Right lobe of liver (tissue), 6 donors: Measurements from ENCODE around the gene XPR1. TPM values are rescaled to one million over a fixed set of nuclear protein-coding genes. Genes with fewer than 3 reads are reported as not detected.

ENCODE experiments used
- ATAC-seq, 4 donors: fragments of 200-7000 bp; cut with Tn5 transposase; one replicate each; pipeline ENCODE4 v1.9.1; 2020; ENCODE audit warnings: mild to moderate bottlenecking in 4 of 4, moderate library complexity in 4 of 4
- DNase-seq, 3 donors: peaks; one replicate each; pipeline ENCODE4 v3.0.0-alpha.2; 2020
- H3K27ac ChIP-seq, 3 donors: fragments of 200-600 bp; one replicate each; pipeline ENCODE4 v1.8.0; 2022
- H3K27me3 ChIP-seq, 2 donors: fragments of 200-600 bp; one replicate each; pipeline ENCODE4 v1.8.0; 2022
- H3K36me3 ChIP-seq, 4 donors: fragments of 200-600 bp; sonication (generic) in 1 of 4; one replicate each; pipeline versions ENCODE4 v1.5.1 to v1.8.0; 2017 to 2022; ENCODE audit warnings: control low read depth in 1 of 4
- H3K4me1 ChIP-seq, 4 donors: fragments of 200-600 bp; sonication (generic) in 1 of 4; one replicate each; pipeline versions ENCODE4 v1.5.1 to v1.8.0; 2017 to 2022; ENCODE audit warnings: control low read depth in 1 of 4
- H3K4me3 ChIP-seq, 3 donors: fragments of 200-600 bp; one replicate each; pipeline ENCODE4 v1.8.0; 2022
- H3K9me3 ChIP-seq, 4 donors: fragments of 200-600 bp; sonication (generic) in 1 of 4; one replicate each; pipeline versions ENCODE4 v1.5.1 to v1.8.0; 2017 to 2022; ENCODE audit warnings: control low read depth in 1 of 4
- POLR2A ChIP-seq: fragments of 450-650 bp; IDR thresholded peaks from one replicate; pipeline ENCODE4 v1.6.1; 2017; ENCODE audit warnings: antibody characterized with exemption, mild to moderate bottlenecking
- WGBS: methylation state at CpG from one replicate; pipeline ENCODE4 v1.1.6; 2018; ENCODE audit warnings: low coverage, low lambda C conversion rate; ENCODE audit not compliant: insufficient coverage; ENCODE audit errors: missing lambda C conversion rate; 5-methylcytosine and 5-hydroxymethylcytosine counted together
- intact Hi-C, 2 donors: fragments of 100-400 bp; cut with DNase I; formaldehyde crosslinking; loops; one replicate each; pipeline versions ENCODE4 v1.11.2 to v1.14.1; 2022
- total RNA-seq, 6 experiments: library from RNA; depleted of rRNA in 2 of 6; stranded (reverse); fragments of >200 nt in 2 of 6; fragmentation: NEBNext Ultra II Directional in 3 of 6; extraction: Animal tissue kit (Norgen Biotek cat#: 25700) in 3 of 6; gene quantifications; one replicate each; pipeline versions ENCODE4 v1.1.0 to v1.2.4, GENCODE V29; 2016 to 2023
- TF ChIP-seq, protein P1 (sequence below), 4 donors: fragments of 200-600 bp in 3 of 4; fragments of 450-650 bp in 1 of 4; IDR thresholded peaks; one replicate each; pipeline versions ENCODE4 v1.5.1 to v1.8.0; 2016 to 2022; ENCODE audit warnings: antibody characterized with exemption in 4 of 4, mild to moderate bottlenecking in 2 of 4
- donor health status: DM: no; HTN: yes; CAD: no.
- donor health status: DM: no; HTN: no; CAD: no.
- donor health status: DM: no; HTN: no; CAD: no.
- donor health status: DM: no; HTN: yes; CAD: no.
- donor health status: DM: no; HTN: yes; CAD: no.

Gene XPR1
- total RNA-seq, 6 experiments from 2014 or later, result 5.9 to 10.0 (median 9.0) TPM

DNA sequence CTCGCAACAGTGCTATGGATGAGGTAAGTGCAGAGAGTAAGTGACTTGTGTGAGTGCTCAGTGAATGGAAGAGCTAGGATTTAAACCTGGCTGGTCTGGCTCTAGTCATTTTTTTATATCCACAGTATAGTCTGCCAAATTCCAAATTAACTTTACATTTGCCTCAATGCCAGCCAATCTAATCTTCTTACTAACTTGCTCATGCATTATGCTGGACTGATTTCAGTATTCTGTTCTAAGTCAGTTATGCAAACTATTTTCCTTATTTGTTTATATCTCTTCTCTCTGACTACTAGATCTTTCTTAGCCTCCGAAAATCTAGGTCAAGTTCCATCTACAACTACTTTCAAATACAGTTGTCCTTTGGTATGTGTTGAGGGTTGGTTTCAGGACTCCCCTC lies 133.3 kb downstream of the XPR1 start:
- Histone ChIP-seq H3K27me3 (no peaks in the 10 kb centered on the region), H3K27ac (no peak overlapping the region), H3K4me1 (no peaks in the 10 kb centered on the region), H3K4me3 (no peak overlapping the region), H3K36me3 (no peaks in the 10 kb centered on the region), H3K9me3 (no peaks in the 10 kb centered on the region)
- ATAC-seq, result no peak
- TF ChIP-seq POLR2A, result no peak
- TF ChIP-seq, protein P1, sequence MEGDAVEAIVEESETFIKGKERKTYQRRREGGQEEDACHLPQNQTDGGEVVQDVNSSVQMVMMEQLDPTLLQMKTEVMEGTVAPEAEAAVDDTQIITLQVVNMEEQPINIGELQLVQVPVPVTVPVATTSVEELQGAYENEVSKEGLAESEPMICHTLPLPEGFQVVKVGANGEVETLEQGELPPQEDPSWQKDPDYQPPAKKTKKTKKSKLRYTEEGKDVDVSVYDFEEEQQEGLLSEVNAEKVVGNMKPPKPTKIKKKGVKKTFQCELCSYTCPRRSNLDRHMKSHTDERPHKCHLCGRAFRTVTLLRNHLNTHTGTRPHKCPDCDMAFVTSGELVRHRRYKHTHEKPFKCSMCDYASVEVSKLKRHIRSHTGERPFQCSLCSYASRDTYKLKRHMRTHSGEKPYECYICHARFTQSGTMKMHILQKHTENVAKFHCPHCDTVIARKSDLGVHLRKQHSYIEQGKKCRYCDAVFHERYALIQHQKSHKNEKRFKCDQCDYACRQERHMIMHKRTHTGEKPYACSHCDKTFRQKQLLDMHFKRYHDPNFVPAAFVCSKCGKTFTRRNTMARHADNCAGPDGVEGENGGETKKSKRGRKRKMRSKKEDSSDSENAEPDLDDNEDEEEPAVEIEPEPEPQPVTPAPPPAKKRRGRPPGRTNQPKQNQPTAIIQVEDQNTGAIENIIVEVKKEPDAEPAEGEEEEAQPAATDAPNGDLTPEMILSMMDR (IDR thresholded peaks at IDR 0.05), result no peak
- intact Hi-C loops, result no loop called here
- 82% methylated on average over 2 of the region's 2 CpGs for WGBS
- no peak for DNase-seq

DNA sequence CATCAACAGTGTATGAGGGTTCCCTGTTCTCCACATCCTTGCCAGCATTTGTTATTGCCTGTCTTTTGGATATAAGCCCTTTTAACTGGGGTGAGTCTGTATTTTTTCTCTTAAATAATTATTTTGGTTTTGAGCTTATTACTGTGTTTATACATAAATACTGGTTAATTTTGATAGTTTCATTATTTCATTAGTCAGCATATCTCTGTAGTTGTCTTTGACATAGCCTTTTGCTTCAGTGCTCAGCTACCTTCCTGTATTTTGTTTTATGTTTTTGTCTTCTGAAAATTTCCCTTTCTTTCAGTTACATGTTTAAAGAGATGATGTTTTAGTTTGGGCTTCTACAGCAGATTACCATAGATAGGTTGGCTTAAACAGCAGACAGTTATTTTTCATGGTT lies 138.1 kb downstream of the XPR1 start:
- no peak for TF ChIP-seq POLR2A
- TF ChIP-seq, protein P1 (IDR thresholded peaks at IDR 0.05), result no peak
- ATAC-seq, result no peak
- H3K27me3 ChIP-seq, result no peaks in the 10 kb centered on the region

DNA sequence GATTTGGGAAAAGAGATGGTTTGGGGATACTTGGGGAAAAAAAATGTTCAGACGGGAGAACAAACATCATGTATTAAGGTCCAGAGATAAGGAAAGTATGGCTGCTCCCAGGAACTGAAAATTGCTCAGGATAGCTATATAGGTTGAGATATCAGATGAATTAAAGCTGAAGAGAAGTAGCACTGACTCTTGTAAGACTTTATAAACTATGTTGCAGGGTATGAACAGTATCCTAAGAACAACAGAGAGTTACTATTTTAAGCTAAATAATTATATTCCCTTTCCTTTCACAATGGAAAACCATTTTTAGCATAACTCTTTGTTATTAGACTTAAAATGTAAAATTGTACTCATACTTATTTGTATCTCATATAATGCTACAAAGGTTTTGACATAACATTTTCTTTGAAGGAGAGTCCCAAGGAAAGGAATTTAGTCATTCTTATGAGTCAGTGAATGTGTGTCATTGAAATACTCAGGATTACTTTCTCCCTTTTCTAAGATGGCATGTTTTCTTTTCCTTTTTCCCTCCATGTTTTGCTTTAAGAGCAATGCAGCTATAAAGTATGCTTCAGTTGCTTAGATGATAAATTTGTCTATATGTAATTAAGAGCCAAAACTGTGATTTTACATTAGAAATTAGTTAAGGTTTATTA lies 141.5 kb downstream of the XPR1 start:
- H3K9me3 ChIP-seq, result no peaks in the 10 kb centered on the region
- intact Hi-C loops, result no loop called here
- TF ChIP-seq, protein P1 (IDR thresholded peaks at IDR 0.05), result no peak
- no peak for TF ChIP-seq POLR2A
- 93% methylated on average over 1 of the region's 1 CpG for WGBS
- H3K27ac ChIP-seq, result no peak overlapping the region
- DNase-seq (no peak), ATAC-seq (no peak)
- no peaks in the 10 kb centered on the region for H3K27me3 ChIP-seq
- H3K4me3 ChIP-seq, result no peak overlapping the region
- peaks cover 0 to 15% (median under 1%) of the 10 kb centered on the region in 4 donors for H3K4me1 ChIP-seq
- no peaks in the 10 kb centered on the region for H3K36me3 ChIP-seq

More for the DNA sequence above, 138.1 kb downstream of the XPR1 start:
- H3K36me3 ChIP-seq, result no peaks in the 10 kb centered on the region
- no peak overlapping the region for H3K27ac ChIP-seq
- H3K9me3 ChIP-seq, result no peaks in the 10 kb centered on the region
- DNase-seq, result no peak
- no peaks in the 10 kb centered on the region for H3K4me1 ChIP-seq
- no peak overlapping the region for H3K4me3 ChIP-seq
- intact Hi-C loops, result no loop called here

DNA sequence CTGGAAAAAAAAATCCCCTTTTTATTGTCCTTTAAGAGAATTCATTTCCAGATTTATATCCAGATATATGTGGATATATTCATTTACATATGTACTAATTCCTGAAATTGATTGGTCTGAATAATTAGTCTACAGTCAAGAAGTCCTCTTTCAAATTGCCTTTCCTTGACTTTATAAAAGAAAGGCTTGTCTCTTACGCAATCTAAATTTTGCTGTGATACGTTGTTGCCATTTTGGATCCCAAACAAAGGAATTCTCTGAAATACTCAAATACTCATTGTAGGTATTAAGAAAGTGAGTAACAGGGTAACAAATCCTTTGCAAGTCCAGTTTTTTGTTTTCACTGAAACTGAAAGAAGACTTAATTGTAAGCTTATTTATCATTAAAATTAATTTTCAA lies 144.0 kb downstream of the XPR1 start:
- Histone ChIP-seq H3K4me1 (peaks cover 0 to 15% (median 2%) of the 10 kb centered on the region in 4 donors), H3K36me3 (no peaks in the 10 kb centered on the region), H3K27me3 (no peaks in the 10 kb centered on the region), H3K27ac (no peak overlapping the region), H3K9me3 (no peaks in the 10 kb centered on the region), H3K4me3 (no peak overlapping the region)
- no peak for ATAC-seq
- no peak for DNase-seq
- WGBS, result 82% methylated on average over 2 of the region's 2 CpGs
- intact Hi-C loops, result no loop called here
- TF ChIP-seq POLR2A, result no peak
- TF ChIP-seq, protein P1 (IDR thresholded peaks at IDR 0.05), result no peak
